Measurements from ENCODE around the gene C10orf67.

- TF ChIP-seq CTCF (IDR thresholded peaks at IDR 0.05; ENCODE audit: borderline replicate concordance, extremely low read depth, low read length, poor library complexity, severe bottlenecking): no peak
- no peak for TF ChIP-seq EZH2 (IDR thresholded peaks at IDR 0.05; ENCODE audit: borderline replicate concordance, low read depth, low read length, severe bottlenecking)
These were observed 39.8 kb upstream of the C10orf67 start for GRCh38 chr10:23384364-23384763.
